MM.1S (cell line): ENCODE data around the gene RCE1.
"Not testable (repeated sequence)": the region's sequence is repeated elsewhere in the genome, so short reads cannot be mapped to it uniquely, and the experiment has no call there.

ENCODE experiments used
- DNase-seq: peaks from one replicate; pipeline ENCODE4 v3.0.0-alpha.2; 2015
- H2AFZ ChIP-seq: fragments of 300-600 bp; sonication (generic); 2 replicates; pipeline ENCODE4 v1.6.0; 2016; ENCODE audit warnings: antibody characterized with exemption, low read length
- H3F3A ChIP-seq: fragments of 300-600 bp; sonication (generic); 2 replicates; pipeline ENCODE4 v1.6.1; 2016; ENCODE audit warnings: mild to moderate bottlenecking, antibody characterized with exemption, low read length, moderate library complexity, mixed read lengths; ENCODE audit not compliant: insufficient read depth
- H3K27ac ChIP-seq: fragments of 300-600 bp; sonication (generic); 2 replicates; pipeline ENCODE4 v1.5.1; 2016; ENCODE audit warnings: mild to moderate bottlenecking, low read length
- H3K27me3 ChIP-seq: fragments of 300-600 bp; sonication (generic); replicated peaks from 2 replicates; pipeline ENCODE4 v1.6.0; 2016; ENCODE audit warnings: low read length; ENCODE audit not compliant: insufficient read depth
- H3K36me3 ChIP-seq: fragments of 300-600 bp; sonication (generic); replicated peaks from 2 replicates; pipeline ENCODE4 v1.6.1; 2016; ENCODE audit warnings: mild to moderate bottlenecking, low read length, mixed read lengths; ENCODE audit not compliant: insufficient read depth
- H3K4me1 ChIP-seq: fragments of 300-600 bp; sonication (generic); 2 replicates; pipeline ENCODE4 v1.6.1; 2016; ENCODE audit warnings: low read length, mixed read lengths
- H3K4me2 ChIP-seq: fragments of 300-600 bp; sonication (generic); 2 replicates; pipeline ENCODE4 v1.6.0; 2016; ENCODE audit warnings: low read depth, low read length
- H3K4me3 ChIP-seq: fragments of 300-600 bp; sonication (generic); 2 replicates; pipeline ENCODE4 v1.5.1; 2016; ENCODE audit warnings: low read length, mixed read lengths
- H3K79me2 ChIP-seq: fragments of 300-600 bp; sonication (generic); 2 replicates; pipeline ENCODE4 v1.6.1; 2016; ENCODE audit warnings: mixed run types, low read length, mixed read lengths
- H3K9ac ChIP-seq: fragments of 300-600 bp; sonication (generic); 2 replicates; pipeline ENCODE4 v1.6.1; 2016; ENCODE audit warnings: low read length, mixed read lengths
- H3K9me2 ChIP-seq: fragments of 300-600 bp; sonication (generic); replicated peaks from 2 replicates; pipeline ENCODE4 v1.6.1; 2016; ENCODE audit warnings: mild to moderate bottlenecking, low read length, mixed read lengths; ENCODE audit not compliant: insufficient read depth
- H3K9me3 ChIP-seq: fragments of 300-600 bp; sonication (generic); replicated peaks from 2 replicates; pipeline ENCODE4 v1.6.1; 2016; ENCODE audit warnings: mild to moderate bottlenecking, low read length, mixed read lengths; ENCODE audit not compliant: insufficient read depth
- H4K20me1 ChIP-seq: fragments of 300-600 bp; sonication (generic); 2 replicates; pipeline ENCODE4 v1.6.1; 2016; ENCODE audit warnings: mild to moderate bottlenecking, low read length, moderate library complexity, mixed read lengths; ENCODE audit not compliant: insufficient read depth
- EZH2 ChIP-seq: fragments of 300-600 bp; sonication (generic); optimal IDR thresholded peaks from 2 replicates; pipeline ENCODE3; 2017; ENCODE audit warnings: low read depth, mild to moderate bottlenecking, antibody characterized with exemption, low read length, mixed read lengths
- EZH2phosphoT487 ChIP-seq: fragments of 300-600 bp; sonication (generic); IDR thresholded peaks from 2 replicates; pipeline ENCODE4 v1.6.1; 2018; ENCODE audit warnings: antibody characterized with exemption, low read length
- TF ChIP-seq, protein P1 (sequence below): fragments of 300-600 bp; sonication (generic); IDR thresholded peaks from 2 replicates; pipeline ENCODE4 v1.5.1; 2016; ENCODE audit warnings: antibody characterized with exemption, low read length, mixed read lengths

RCE1 gene, protein sequence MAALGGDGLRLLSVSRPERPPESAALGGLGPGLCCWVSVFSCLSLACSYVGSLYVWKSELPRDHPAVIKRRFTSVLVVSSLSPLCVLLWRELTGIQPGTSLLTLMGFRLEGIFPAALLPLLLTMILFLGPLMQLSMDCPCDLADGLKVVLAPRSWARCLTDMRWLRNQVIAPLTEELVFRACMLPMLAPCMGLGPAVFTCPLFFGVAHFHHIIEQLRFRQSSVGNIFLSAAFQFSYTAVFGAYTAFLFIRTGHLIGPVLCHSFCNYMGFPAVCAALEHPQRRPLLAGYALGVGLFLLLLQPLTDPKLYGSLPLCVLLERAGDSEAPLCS

DNA sequence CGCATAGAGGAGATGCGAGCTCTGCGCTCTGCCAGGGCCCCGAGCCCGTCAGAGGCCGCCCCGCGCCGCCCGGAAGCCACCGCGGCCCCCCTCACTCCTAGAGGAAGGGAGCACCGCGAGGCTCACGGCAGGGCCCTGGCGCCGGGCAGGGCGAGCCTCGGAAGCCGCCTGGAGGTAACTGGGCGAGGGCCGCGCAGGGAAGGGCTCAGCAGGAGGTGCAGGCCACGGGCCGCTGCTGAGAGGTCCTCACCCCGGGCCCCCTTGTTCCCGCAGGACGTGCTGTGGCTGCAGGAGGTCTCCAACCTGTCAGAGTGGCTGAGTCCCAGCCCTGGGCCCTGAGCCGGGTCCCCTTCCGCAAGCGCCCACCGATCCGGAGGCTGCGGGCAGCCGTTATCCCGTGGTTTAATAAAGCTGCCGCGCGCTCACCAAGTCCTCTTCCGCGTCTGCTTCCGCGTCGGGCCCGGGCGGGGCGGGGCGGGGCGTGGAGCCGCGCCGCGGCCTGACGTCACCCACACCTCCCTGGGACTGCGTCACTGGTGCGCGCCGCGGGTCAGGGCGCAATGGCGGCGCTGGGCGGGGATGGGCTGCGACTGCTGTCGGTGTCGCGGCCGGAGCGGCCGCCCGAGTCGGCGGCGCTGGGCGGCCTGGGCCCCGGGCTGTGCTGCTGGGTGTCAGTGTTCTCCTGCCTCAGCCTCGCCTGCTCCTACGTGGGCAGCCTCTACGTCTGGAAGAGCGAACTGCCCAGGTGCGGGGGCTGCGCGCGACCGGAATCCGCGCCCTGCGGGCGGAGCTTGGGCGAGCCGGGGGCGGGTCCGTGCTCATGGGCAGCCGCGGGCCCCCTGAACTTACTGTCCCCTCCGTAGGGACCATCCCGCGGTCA lies at the start of gene RCE1:
Gene RCE1 (plus strand): TSS at position 546 of the 880 bp plus-strand sequence. CDS start 15 bp downstream, at position 561.
- Histone ChIP-seq H3K27me3 (no peaks in the 10 kb centered on the region), H4K20me1 (no peaks in the 10 kb centered on the region), H3K9me3 (no peaks in the 10 kb centered on the region), H3K79me2 (peaks cover 55% of the 10 kb centered on the region), H2AFZ (peak within 1 kb of the TSS; percentile 95), H3F3A (peaks cover 6% of the 10 kb centered on the region; the same call in 1 of the 2 replicates), H3K27ac (peak within 1 kb of the TSS; percentile 85), H3K4me1 (peaks cover 13% of the 10 kb centered on the region), H3K36me3 (no peaks in the 10 kb centered on the region), H3K4me2 (peak within 1 kb of the TSS; percentile 99), H3K9ac (peak within 1 kb of the TSS; percentile 99), H3K4me3 (peak within 1 kb of the TSS; percentile 100), H3K9me2 (no peaks in the 10 kb centered on the region)
- TF ChIP-seq EZH2phosphoT487 = no peak
- TF ChIP-seq, protein P1, sequence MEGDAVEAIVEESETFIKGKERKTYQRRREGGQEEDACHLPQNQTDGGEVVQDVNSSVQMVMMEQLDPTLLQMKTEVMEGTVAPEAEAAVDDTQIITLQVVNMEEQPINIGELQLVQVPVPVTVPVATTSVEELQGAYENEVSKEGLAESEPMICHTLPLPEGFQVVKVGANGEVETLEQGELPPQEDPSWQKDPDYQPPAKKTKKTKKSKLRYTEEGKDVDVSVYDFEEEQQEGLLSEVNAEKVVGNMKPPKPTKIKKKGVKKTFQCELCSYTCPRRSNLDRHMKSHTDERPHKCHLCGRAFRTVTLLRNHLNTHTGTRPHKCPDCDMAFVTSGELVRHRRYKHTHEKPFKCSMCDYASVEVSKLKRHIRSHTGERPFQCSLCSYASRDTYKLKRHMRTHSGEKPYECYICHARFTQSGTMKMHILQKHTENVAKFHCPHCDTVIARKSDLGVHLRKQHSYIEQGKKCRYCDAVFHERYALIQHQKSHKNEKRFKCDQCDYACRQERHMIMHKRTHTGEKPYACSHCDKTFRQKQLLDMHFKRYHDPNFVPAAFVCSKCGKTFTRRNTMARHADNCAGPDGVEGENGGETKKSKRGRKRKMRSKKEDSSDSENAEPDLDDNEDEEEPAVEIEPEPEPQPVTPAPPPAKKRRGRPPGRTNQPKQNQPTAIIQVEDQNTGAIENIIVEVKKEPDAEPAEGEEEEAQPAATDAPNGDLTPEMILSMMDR = no peak
- no peak for TF ChIP-seq EZH2
- DNase-seq = peak; percentile 92

DNA sequence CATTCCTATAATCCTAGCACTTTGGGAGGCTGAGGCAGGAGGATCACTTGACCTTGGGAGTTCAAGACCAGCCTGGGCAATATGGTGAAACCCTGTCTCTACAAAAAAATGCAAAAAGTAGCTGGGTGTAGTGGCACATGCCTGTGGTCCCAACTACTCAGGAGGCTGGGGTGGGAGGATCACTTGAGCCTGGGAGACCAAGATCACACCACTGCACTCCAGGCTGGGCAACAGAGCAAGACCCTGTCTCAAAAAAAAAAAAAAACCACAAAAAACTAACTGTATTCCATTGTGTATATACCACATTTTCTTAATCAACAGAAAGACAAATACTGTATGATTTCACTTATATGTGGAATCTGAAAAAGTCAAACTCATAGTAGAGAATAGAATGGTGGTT lies 43.4 kb upstream of the RCE1 start:
- H3K79me2 ChIP-seq, H3K4me3 ChIP-seq, H3K9me2 ChIP-seq, H2AFZ ChIP-seq, H3K9me3 ChIP-seq, H3K27me3 ChIP-seq, H4K20me1 ChIP-seq, H3K9ac ChIP-seq, H3K36me3 ChIP-seq, DNase-seq: not testable (repeated sequence)
- H3K27ac ChIP-seq = peak overlapping the region; percentile 81; the same call in 1 of the 2 replicates
- peaks cover 19% of the 10 kb centered on the region for H3F3A ChIP-seq
- peak overlapping the region; percentile 38; the same call in 1 of the 2 replicates for H3K4me2 ChIP-seq
- H3K4me1 ChIP-seq = peaks cover 28% of the 10 kb centered on the region

DNA sequence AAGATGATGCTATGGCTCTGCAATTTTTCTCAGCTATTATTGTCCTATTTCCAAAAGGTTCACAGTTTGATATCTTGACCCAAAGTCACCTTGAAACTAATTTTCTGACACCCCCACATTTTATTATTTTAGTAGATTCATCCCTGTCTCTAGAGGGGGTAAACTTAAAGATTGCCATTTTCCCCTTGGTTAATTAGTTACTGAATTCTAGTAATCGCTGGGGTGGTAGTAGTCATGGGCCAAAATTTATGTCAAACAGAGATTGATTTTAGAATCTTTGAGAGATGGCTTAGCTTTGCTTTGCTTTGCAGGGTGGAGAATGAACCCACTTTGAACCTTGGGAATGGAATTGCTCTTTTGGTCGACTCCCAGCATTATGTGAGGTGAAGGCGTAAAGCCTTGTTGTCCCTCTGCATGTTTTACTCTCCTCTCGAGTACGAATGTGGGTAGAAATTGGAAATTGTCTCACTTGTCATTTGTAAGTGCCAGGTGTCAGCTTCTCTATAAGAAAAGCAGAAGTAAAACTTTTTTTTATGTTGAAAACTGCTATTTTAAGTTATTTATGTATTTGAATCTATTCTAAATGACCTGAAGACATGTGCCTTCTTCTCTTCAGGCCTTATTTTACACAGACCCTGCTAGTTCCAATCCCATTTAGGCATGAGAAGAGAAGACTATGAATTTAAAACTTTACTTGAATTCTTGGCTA lies 42.4 kb upstream of the RCE1 start:
- Histone ChIP-seq H3F3A (peaks cover 19% of the 10 kb centered on the region), H3K9me3 (no peaks in the 10 kb centered on the region), H3K9ac (peak overlapping the region; percentile 19; the same call in 1 of the 2 replicates), H3K27me3 (no peaks in the 10 kb centered on the region), H3K4me1 (peaks cover 28% of the 10 kb centered on the region), H3K4me2 (peak overlapping the region; percentile 38), H2AFZ (no peak overlapping the region), H3K79me2 (no peaks in the 10 kb centered on the region), H3K27ac (peak overlapping the region; percentile 81), H4K20me1 (no peaks in the 10 kb centered on the region), H3K36me3 (no peaks in the 10 kb centered on the region), H3K9me2 (no peaks in the 10 kb centered on the region), H3K4me3 (no peak overlapping the region)
- TF ChIP-seq, protein P1 = no peak
- no peak for TF ChIP-seq EZH2
- no peak for TF ChIP-seq EZH2phosphoT487
- DNase-seq = peak; percentile 43
